ENCODE measurements around the gene LRCH1.
"Not testable (repeated sequence)": the region's sequence is repeated elsewhere in the genome, so short reads cannot be mapped to it uniquely, and the experiment has no call there.

The LRCH1 gene

DNA sequence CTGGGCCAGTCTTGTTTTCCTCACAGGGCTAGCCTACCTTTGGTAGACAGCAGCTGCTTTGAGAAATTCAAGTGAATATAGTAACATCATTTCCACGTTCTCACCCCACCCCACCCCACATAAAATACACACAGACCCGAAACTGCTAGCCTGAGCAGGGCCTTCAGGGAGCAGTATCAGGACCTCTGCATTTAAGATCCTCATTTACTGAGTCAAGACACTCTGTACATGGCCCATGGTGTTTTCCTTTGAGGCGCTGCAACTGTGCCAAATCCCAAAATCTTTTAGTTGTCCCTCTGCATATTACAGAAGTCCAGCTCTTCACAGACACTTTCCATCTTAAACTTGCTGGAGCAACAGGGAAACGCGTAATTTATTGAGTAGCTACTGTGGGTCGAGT, 200.9 kb downstream of the LRCH1 start:
- no peak overlapping the region for H3K4me2 ChIP-seq
- no peaks in the 10 kb centered on the region for H4K20me1 ChIP-seq (ENCODE audit: insufficient read depth)
- TF ChIP-seq, protein P1, sequence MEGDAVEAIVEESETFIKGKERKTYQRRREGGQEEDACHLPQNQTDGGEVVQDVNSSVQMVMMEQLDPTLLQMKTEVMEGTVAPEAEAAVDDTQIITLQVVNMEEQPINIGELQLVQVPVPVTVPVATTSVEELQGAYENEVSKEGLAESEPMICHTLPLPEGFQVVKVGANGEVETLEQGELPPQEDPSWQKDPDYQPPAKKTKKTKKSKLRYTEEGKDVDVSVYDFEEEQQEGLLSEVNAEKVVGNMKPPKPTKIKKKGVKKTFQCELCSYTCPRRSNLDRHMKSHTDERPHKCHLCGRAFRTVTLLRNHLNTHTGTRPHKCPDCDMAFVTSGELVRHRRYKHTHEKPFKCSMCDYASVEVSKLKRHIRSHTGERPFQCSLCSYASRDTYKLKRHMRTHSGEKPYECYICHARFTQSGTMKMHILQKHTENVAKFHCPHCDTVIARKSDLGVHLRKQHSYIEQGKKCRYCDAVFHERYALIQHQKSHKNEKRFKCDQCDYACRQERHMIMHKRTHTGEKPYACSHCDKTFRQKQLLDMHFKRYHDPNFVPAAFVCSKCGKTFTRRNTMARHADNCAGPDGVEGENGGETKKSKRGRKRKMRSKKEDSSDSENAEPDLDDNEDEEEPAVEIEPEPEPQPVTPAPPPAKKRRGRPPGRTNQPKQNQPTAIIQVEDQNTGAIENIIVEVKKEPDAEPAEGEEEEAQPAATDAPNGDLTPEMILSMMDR (conservative IDR thresholded peaks at IDR 0.05; ENCODE audit: low read depth, low read length): no peak
- no peak overlapping the region for H3K27ac ChIP-seq
- H3K36me3 ChIP-seq (ENCODE audit: insufficient read depth): no peaks in the 10 kb centered on the region
- H3K79me2 ChIP-seq (ENCODE audit: insufficient read depth, low read depth): no peaks in the 10 kb centered on the region
- peaks cover 10% of the 10 kb centered on the region for H3K4me1 ChIP-seq (ENCODE audit: low read depth, poor library complexity, severe bottlenecking)
- H3K27me3 ChIP-seq (ENCODE audit: insufficient read depth, low read depth): no peaks in the 10 kb centered on the region
- H2AFZ ChIP-seq (ENCODE audit: low read depth): no peak overlapping the region
- no peak overlapping the region for H3K4me3 ChIP-seq (IDR thresholded peaks at IDR 0.05; ENCODE audit: insufficient read depth, low read depth, low read length)
- no peak overlapping the region for H3K9ac ChIP-seq

DNA sequence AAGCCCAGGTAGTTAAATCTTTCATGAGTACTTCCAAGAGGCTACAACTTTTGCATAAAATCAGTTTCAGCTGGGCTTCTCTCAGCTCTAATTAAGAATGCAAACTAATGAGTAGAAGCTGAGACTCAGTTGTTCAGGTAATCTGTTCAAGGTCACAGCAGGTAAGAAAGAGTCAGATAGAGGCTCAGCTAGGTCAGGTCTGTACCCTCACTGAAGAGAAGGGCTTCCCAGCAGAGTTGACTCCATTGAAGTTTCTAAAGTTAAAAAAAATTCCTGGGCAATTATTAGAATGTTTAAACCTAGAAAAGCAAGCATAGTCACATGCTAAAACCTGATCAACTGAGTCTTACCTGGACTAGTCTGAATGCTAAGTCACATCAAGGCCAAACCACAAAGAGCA, 201.8 kb downstream of the LRCH1 start:
- Histone ChIP-seq H3K36me3 (ENCODE audit: insufficient read depth) (no peaks in the 10 kb centered on the region), H3K27me3 (ENCODE audit: insufficient read depth, low read depth) (no peaks in the 10 kb centered on the region)

DNA sequence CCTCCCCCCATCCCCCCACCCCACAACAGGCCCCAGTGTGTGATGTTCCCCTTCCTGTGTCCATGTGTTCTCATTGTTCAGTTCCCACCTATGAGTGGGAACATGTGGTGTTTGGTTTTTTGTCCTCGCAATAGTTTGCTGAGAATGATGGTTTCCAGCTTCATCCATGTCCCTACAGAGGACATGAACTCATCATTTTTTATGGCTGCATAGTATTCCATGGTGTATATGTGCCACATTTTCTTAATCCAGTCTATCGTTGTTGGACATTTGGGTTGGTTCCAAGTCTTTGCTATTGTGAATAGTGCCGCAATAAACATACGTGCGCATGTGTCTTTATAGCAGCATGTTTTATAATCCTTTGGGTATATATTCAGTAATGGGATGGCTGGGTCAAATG, 202.5 kb downstream of the LRCH1 start:
- H3K36me3 ChIP-seq (ENCODE audit: insufficient read depth); H3K4me2 ChIP-seq; H3K9ac ChIP-seq; H2AFZ ChIP-seq (ENCODE audit: low read depth); H3K4me3 ChIP-seq (IDR thresholded peaks at IDR 0.05; ENCODE audit: insufficient read depth, low read depth, low read length); H3K4me1 ChIP-seq (ENCODE audit: low read depth, poor library complexity, severe bottlenecking); H4K20me1 ChIP-seq (ENCODE audit: insufficient read depth); H3K27ac ChIP-seq; H3K27me3 ChIP-seq (ENCODE audit: insufficient read depth, low read depth); H3K79me2 ChIP-seq (ENCODE audit: insufficient read depth, low read depth): not testable (repeated sequence)

More for the DNA sequence above, 201.8 kb downstream of the LRCH1 start:
- Histone ChIP-seq H3K27ac (no peak overlapping the region), H4K20me1 (ENCODE audit: insufficient read depth) (no peaks in the 10 kb centered on the region), H3K9ac (no peak overlapping the region), H2AFZ (ENCODE audit: low read depth) (no peak overlapping the region), H3K4me2 (no peak overlapping the region), H3K4me1 (ENCODE audit: low read depth, poor library complexity, severe bottlenecking) (peaks cover 10% of the 10 kb centered on the region), H3K79me2 (ENCODE audit: insufficient read depth, low read depth) (no peaks in the 10 kb centered on the region), H3K4me3 (IDR thresholded peaks at IDR 0.05; ENCODE audit: insufficient read depth, low read depth, low read length) (no peak overlapping the region)
- TF ChIP-seq, protein P1 (conservative IDR thresholded peaks at IDR 0.05; ENCODE audit: low read depth, low read length): no peak

- H3K4me3 ChIP-seq (IDR thresholded peaks at IDR 0.05; ENCODE audit: insufficient read depth, low read depth, low read length): no peak overlapping the region
- H3K36me3 ChIP-seq (ENCODE audit: insufficient read depth): no peaks in the 10 kb centered on the region
- peaks cover 4% of the 10 kb centered on the region for H3K4me1 ChIP-seq (ENCODE audit: low read depth, poor library complexity, severe bottlenecking)
- no peaks in the 10 kb centered on the region for H4K20me1 ChIP-seq (ENCODE audit: insufficient read depth)
- H3K4me2 ChIP-seq: no peak overlapping the region
- no peaks in the 10 kb centered on the region for H3K79me2 ChIP-seq (ENCODE audit: insufficient read depth, low read depth)
- H2AFZ ChIP-seq (ENCODE audit: low read depth): no peak overlapping the region
- no peak overlapping the region for H3K9ac ChIP-seq
- TF ChIP-seq, protein P1 (conservative IDR thresholded peaks at IDR 0.05; ENCODE audit: low read depth, low read length): no peak
- H3K27me3 ChIP-seq (ENCODE audit: insufficient read depth, low read depth): no peaks in the 10 kb centered on the region
- H3K27ac ChIP-seq: no peak overlapping the region
These were observed 204.0 kb downstream of the LRCH1 start for GRCh38 chr13:46756977-46757376.

- no peaks in the 10 kb centered on the region for H3K79me2 ChIP-seq (ENCODE audit: insufficient read depth, low read depth)
- no peak overlapping the region for H3K9ac ChIP-seq
- H3K36me3 ChIP-seq (ENCODE audit: insufficient read depth): no peaks in the 10 kb centered on the region
- H3K4me3 ChIP-seq (IDR thresholded peaks at IDR 0.05; ENCODE audit: insufficient read depth, low read depth, low read length): no peak overlapping the region
- H2AFZ ChIP-seq (ENCODE audit: low read depth): no peak overlapping the region
- TF ChIP-seq, protein P1 (conservative IDR thresholded peaks at IDR 0.05; ENCODE audit: low read depth, low read length): no peak
- H4K20me1 ChIP-seq (ENCODE audit: insufficient read depth): no peaks in the 10 kb centered on the region
- H3K27ac ChIP-seq: no peak overlapping the region
- peaks cover 4% of the 10 kb centered on the region for H3K4me1 ChIP-seq (ENCODE audit: low read depth, poor library complexity, severe bottlenecking)
- H3K27me3 ChIP-seq (ENCODE audit: insufficient read depth, low read depth): no peaks in the 10 kb centered on the region
- H3K4me2 ChIP-seq: no peak overlapping the region
These were observed 204.7 kb downstream of the LRCH1 start for GRCh38 chr13:46757640-46758039.

All from KMS-11 (cell line).